ENCODE data around the gene PBX3.

DNA sequence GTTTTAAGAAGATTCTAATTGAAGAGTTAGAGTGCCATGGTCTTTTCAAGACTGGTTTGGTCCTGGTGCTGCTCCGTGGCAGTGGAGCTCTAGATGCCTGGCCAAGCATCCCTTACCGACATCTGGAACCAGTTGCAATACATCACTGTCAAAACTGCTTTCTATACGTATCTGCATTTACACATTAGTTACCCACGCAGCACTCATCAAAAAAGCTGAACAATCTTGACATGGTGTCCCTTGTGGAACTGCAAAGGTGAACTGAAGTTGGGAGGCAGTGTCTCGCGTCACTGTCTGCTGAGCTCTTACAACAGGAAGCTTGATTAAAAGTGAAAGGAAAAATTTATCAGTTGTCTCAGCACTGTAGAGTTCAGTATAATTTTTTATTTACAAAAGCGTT is 82.6 kb downstream of the PBX3 start:
- TF ChIP-seq EZH2phosphoT487 (IDR thresholded peaks at IDR 0.05; ENCODE audit: insufficient read depth, low read depth), result no peak
- no peak for TF ChIP-seq EZH2 (IDR thresholded peaks at IDR 0.05; ENCODE audit: insufficient read depth, poor library complexity, severe bottlenecking)
